Thyroid gland (tissue), 4 donors: ENCODE measurements around the gene DHRS11. TPM values are rescaled to one million over a fixed set of nuclear protein-coding genes. Genes with fewer than 3 reads are reported as not detected.
A peak's percentile ranks its signal among the peaks of the same experiment; 100 is the strongest.

Experiments used
- DNase-seq, 2 donors: peaks; one replicate each; pipeline ENCODE4 v3.0.0-alpha.2; 2019
- H3K27ac ChIP-seq, 3 donors: fragments of 200-600 bp; sonication (generic); 1 replicate in 2 of 3; 2 replicates in 1 of 3; pipeline ENCODE4 v1.5.1; 2016 to 2019; ENCODE audit warnings: mild to moderate bottlenecking in 1 of 3, moderate library complexity in 1 of 3
- H3K27me3 ChIP-seq: fragments of 200-600 bp; sonication (generic); one replicate; pipeline ENCODE4 v1.5.1; 2019
- H3K36me3 ChIP-seq, 2 donors: fragments of 200-600 bp; sonication (generic); one replicate each; pipeline ENCODE4 v1.5.1; 2016 to 2019
- H3K4me1 ChIP-seq, 2 donors: fragments of 200-600 bp; sonication (generic); one replicate each; pipeline ENCODE4 v1.5.1; 2017 to 2019
- H3K4me3 ChIP-seq, 3 donors: fragments of 200-600 bp; sonication (generic); replicated peaks in 1 of 3; 1 replicate in 2 of 3; 2 replicates in 1 of 3; pipeline ENCODE4 v1.5.1; 2016; ENCODE audit warnings: mild to moderate bottlenecking in 1 of 3
- H3K9me3 ChIP-seq: fragments of 200-600 bp; sonication (generic); one replicate; pipeline ENCODE4 v1.5.1; 2017
- CTCF ChIP-seq, 6 experiments: fragments of 200-600 bp in 3 of 6; fragments of 450-650 bp in 3 of 6; sonication (generic) in 3 of 6; IDR thresholded peaks; one replicate each; pipeline ENCODE4 v1.5.1; 2016 to 2019; ENCODE audit warnings: antibody characterized with exemption in 6 of 6, mild to moderate bottlenecking in 2 of 6, inconsistent platforms in 1 of 6, moderate library complexity in 1 of 6
- POLR2A ChIP-seq, 2 donors: fragments of 450-650 bp; IDR thresholded peaks; one replicate each; pipeline ENCODE4 v1.6.1; 2017; ENCODE audit warnings: antibody characterized with exemption in 2 of 2, mild to moderate bottlenecking in 2 of 2, moderate library complexity in 1 of 2
- WGBS, 2 donors: methylation state at CpG; one replicate each; pipeline ENCODE4 v1.1.5; 2017; 5-methylcytosine and 5-hydroxymethylcytosine counted together
- intact Hi-C: fragments of 100-400 bp; cut with DNase I; formaldehyde crosslinking; loops from one replicate; pipeline ENCODE4 v1.15.1; 2023
- total RNA-seq, 4 donors: library from RNA; depleted of rRNA; stranded (reverse); fragments of >200 nt; gene quantifications; one replicate each; pipeline ENCODE4 v1.2.3, GENCODE V29; 2016

Gene DHRS11
- total RNA-seq, 4 donors from 2014 or later = 12.3 to 28.4 (median 21.4) TPM

GRCh38 chr17:36599546-36600250 is 8.0 kb downstream of the DHRS11 start:
- Histone ChIP-seq H3K9me3 (no peaks in the 10 kb centered on the region), H3K36me3 (no peaks in the 10 kb centered on the region), H3K27ac (no peak overlapping the region), H3K4me3 (no peak overlapping the region), H3K4me1 (peaks cover 18% of the 10 kb centered on the region in 2 donors), H3K27me3 (no peaks in the 10 kb centered on the region)
- no peak for TF ChIP-seq POLR2A (IDR thresholded peaks at IDR 0.05)
- TF ChIP-seq CTCF (IDR thresholded peaks at IDR 0.05) = no peak
- no peak for DNase-seq
- 90 to 93% methylated on average over 9 to 11 of the region's 11 CpGs for WGBS, 2 donors
- intact Hi-C loops = no loop called here

DNA sequence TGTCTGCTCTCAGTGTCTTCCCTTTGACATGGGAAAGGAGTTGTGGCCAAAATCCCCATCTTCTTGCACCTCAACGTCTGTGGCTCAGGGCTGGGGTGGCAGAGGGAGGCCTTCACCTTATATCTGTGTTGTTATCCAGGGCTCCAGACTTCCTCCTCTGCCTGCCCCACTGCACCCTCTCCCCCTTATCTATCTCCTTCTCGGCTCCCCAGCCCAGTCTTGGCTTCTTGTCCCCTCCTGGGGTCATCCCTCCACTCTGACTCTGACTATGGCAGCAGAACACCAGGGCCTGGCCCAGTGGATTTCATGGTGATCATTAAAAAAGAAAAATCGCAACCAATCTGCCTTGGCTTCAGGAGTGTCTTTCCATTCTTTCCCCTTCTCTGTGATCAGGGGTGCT is 8.8 kb downstream of the DHRS11 start:
- TF ChIP-seq CTCF (IDR thresholded peaks at IDR 0.05) (no peak), POLR2A (IDR thresholded peaks at IDR 0.05) (no peak)
- Histone ChIP-seq H3K4me3 (no peak overlapping the region), H3K36me3 (no peaks in the 10 kb centered on the region), H3K9me3 (no peaks in the 10 kb centered on the region), H3K4me1 (peaks cover 18% of the 10 kb centered on the region in 2 donors), H3K27ac (peak overlapping the region in 2 of 3 donors; percentile 76 to 82), H3K27me3 (no peaks in the 10 kb centered on the region)
- WGBS, 2 donors = 78 to 88% methylated on average over 3 of the region's 3 CpGs
- intact Hi-C loops = no loop called here
- DNase-seq = no peak

- 8 to 10% methylated on average over 10 of the region's 10 CpGs for WGBS, 2 donors
- no peak for TF ChIP-seq CTCF (IDR thresholded peaks at IDR 0.05)
- TF ChIP-seq POLR2A (IDR thresholded peaks at IDR 0.05) = no peak
- H3K27ac ChIP-seq = peak overlapping the region; percentile 57 to 82 (median 76)
- no peaks in the 10 kb centered on the region for H3K9me3 ChIP-seq
- intact Hi-C loops = no loop called here
- peaks cover 18% of the 10 kb centered on the region in 2 donors for H3K4me1 ChIP-seq
- H3K4me3 ChIP-seq = peak overlapping the region; percentile 57 to 96 (median 69)
- DNase-seq = no peak
- no peaks in the 10 kb centered on the region for H3K27me3 ChIP-seq
- no peaks in the 10 kb centered on the region for H3K36me3 ChIP-seq
Measured at GRCh38 chr17:36600936-36601302, 9.2 kb downstream of the DHRS11 start.

GRCh38 chr17:36601303-36602029 is 9.8 kb downstream of the DHRS11 start, which contains the start of gene MRM1:
TSS of gene MRM1 (plus strand) at chr17:36601583. CDS start at chr17:36601811, 228 bp downstream.
- DNase-seq = peak; percentile 94
- Histone ChIP-seq H3K27ac (peak within 1 kb of the TSS; percentile 57 to 82 (median 76)), H3K4me3 (peak within 1 kb of the TSS; percentile 57 to 96 (median 69)), H3K36me3 (no peaks in the 10 kb centered on the region), H3K9me3 (no peaks in the 10 kb centered on the region), H3K27me3 (no peaks in the 10 kb centered on the region), H3K4me1 (peaks cover 18% of the 10 kb centered on the region in 2 donors)
- intact Hi-C loops = no loop called here
- TF ChIP-seq CTCF (IDR thresholded peaks at IDR 0.05) (peak in 2 of 6 experiments; percentile 13 to 32), POLR2A (IDR thresholded peaks at IDR 0.05) (peak in 1 of 2 donors; percentile 79)
- 0 to 1% methylated on average over 18 to 23 of the region's 60 CpGs for WGBS, 2 donors
